ENCODE data around the gene AMZ1. TPM values are rescaled to one million over a fixed set of nuclear protein-coding genes. Genes with fewer than 3 reads are reported as not detected.
"Not testable (repeated sequence)": the region's sequence is repeated elsewhere in the genome, so short reads cannot be mapped to it uniquely, and the experiment has no call there.

The AMZ1 gene
- total RNA-seq, 2 experiments from 2014 or later, result 0.36 to 0.47 TPM

DNA sequence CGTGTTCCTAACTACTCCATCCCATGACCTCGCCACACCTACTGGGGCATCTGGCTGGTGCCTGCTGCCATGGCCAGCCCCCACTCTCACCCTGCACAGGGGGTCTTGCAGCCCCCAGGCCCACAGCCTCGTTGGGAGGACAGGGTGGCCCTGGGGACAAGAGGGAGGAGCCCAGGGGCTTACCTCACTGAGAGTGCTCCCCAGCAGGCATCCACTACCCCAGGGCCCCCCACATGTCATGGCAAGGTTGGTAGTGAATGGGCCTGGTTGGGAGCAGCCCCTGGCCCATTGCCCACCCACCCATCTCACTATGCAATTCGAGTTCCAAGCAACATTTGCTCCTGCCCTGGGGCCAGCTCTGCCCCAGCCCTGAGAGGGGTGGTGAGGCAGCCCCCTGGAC is 24.0 kb upstream of the AMZ1 start:
- intact Hi-C loops (cut with micrococcal nuclease), result no loop called here
- no peak overlapping the region for H3K4me3 Mint-ChIP-seq
- no peaks in the 10 kb centered on the region for H3K4me1 Mint-ChIP-seq (ENCODE audit: low read depth)
- DNase-seq, result no peak
- no peak overlapping the region for H3K27ac Mint-ChIP-seq
- H3K36me3 Mint-ChIP-seq (ENCODE audit: low read depth), result peaks cover 1% of the 10 kb centered on the region
- H3K27me3 Mint-ChIP-seq (ENCODE audit: low read depth), result no peaks in the 10 kb centered on the region
- H3K9me3 Mint-ChIP-seq, result no peaks in the 10 kb centered on the region
- CTCF ChIA-PET, result interaction anchor here (0.6 kb wide), 1 partner anchor 46 kb away, joined by 3 read pairs; no protein-coding TSS in a partner anchor

GRCh38 chr7:2665359-2665791 is 22.6 kb upstream of the AMZ1 start:
- H3K4me1 Mint-ChIP-seq (ENCODE audit: low read depth), result no peaks in the 10 kb centered on the region
- H3K4me3 Mint-ChIP-seq, result no peak overlapping the region
- no peaks in the 10 kb centered on the region for H3K9me3 Mint-ChIP-seq
- CTCF ChIA-PET, result interaction anchor here (0.6 kb wide), 1 partner anchor 72 kb away, joined by 4 read pairs; no protein-coding TSS in a partner anchor
- intact Hi-C loops (cut with micrococcal nuclease), result no loop called here
- DNase-seq, result no peak
- peaks cover 6% of the 10 kb centered on the region for H3K27me3 Mint-ChIP-seq (ENCODE audit: low read depth)
- no peak overlapping the region for H3K27ac Mint-ChIP-seq
- H3K36me3 Mint-ChIP-seq (ENCODE audit: low read depth), result peaks cover 1% of the 10 kb centered on the region

- Mint-ChIP-seq H3K27me3 (ENCODE audit: low read depth) (peaks cover 12% of the 10 kb centered on the region), H3K27ac (no peak overlapping the region), H3K9me3 (no peaks in the 10 kb centered on the region), H3K4me1 (ENCODE audit: low read depth) (peaks cover 5% of the 10 kb centered on the region), H3K36me3 (ENCODE audit: low read depth) (peaks cover 1% of the 10 kb centered on the region), H3K4me3 (no peak overlapping the region)
- intact Hi-C loops (cut with micrococcal nuclease), result no loop called here
- CTCF ChIA-PET, result no interaction called here
- DNase-seq, result no peak
Observed at GRCh38 chr7:2666155-2666554, 21.8 kb upstream of the AMZ1 start.

DNA sequence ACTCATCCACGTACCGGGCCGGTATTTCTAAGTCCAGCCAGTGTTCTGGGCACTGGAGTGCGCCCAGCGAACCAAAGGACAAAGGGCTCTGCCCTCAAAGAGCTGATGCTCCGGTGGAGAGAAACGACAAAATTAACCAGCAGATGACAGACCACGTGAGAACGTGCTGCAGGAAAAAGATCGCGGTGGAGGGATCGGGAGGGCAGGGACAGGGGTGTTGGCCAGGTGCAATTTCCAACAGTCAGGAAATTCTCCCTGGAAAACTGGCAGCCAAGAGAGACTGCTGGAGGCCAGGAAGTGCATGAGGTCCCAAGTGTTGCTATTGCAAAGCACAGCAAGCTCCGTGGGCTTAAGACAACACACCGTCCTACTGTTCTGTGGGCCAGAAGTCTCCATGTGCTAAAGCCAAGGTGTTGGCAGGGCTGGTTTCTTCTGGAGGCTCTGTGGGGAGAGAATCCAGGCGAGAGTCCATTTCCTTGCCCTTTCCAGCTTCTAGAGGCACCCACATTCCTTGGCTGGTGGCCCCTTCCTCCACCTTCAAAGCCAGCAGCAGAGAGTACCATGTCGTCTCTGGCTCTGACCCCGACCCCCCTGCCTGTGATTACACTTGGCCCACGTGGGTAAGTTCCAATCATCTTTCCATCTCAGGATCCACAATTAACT is 21.3 kb upstream of the AMZ1 start:
- intact Hi-C loops (cut with micrococcal nuclease), result no loop called here
- H3K9me3 Mint-ChIP-seq, result no peaks in the 10 kb centered on the region
- H3K4me3 Mint-ChIP-seq, result no peak overlapping the region
- H3K27me3 Mint-ChIP-seq (ENCODE audit: low read depth), result peaks cover 12% of the 10 kb centered on the region
- peaks cover 5% of the 10 kb centered on the region for H3K4me1 Mint-ChIP-seq (ENCODE audit: low read depth)
- DNase-seq, result no peak
- CTCF ChIA-PET, result no interaction called here
- H3K27ac Mint-ChIP-seq, result no peak overlapping the region
- peaks cover 1% of the 10 kb centered on the region for H3K36me3 Mint-ChIP-seq (ENCODE audit: low read depth)

DNA sequence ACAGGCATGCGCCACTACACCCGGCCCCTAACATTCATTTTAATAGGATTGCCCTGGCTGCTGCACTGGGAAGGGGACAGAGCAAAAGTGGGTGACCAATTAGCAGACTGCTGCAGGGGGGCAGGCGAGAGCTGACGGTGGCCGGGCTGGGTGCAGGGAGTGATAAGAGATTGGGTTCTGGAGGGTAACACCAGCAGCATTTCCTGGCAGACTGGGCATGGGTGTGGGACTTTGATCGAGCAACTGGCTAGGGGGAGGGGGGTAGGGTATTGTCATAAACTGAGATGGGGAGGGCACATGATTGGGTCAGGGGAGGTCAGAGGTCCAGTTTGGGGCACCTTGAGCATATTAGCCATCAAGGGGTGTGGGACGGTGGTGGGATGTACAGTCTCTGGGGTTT is 20.2 kb upstream of the AMZ1 start:
- peaks cover 5% of the 10 kb centered on the region for H3K4me1 Mint-ChIP-seq (ENCODE audit: low read depth)
- intact Hi-C loops (cut with micrococcal nuclease), result no loop called here
- no peaks in the 10 kb centered on the region for H3K9me3 Mint-ChIP-seq
- H3K36me3 Mint-ChIP-seq (ENCODE audit: low read depth), result no peaks in the 10 kb centered on the region
- peaks cover 12% of the 10 kb centered on the region for H3K27me3 Mint-ChIP-seq (ENCODE audit: low read depth)
- CTCF ChIA-PET, result interaction anchor here (0.6 to 1.9 kb wide), 2 partner anchors 12 to 41 kb away, joined by 5 to 9 read pairs; no protein-coding TSS in a partner anchor
- no peak for DNase-seq
- no peak overlapping the region for H3K4me3 Mint-ChIP-seq
- no peak overlapping the region for H3K27ac Mint-ChIP-seq

DNA sequence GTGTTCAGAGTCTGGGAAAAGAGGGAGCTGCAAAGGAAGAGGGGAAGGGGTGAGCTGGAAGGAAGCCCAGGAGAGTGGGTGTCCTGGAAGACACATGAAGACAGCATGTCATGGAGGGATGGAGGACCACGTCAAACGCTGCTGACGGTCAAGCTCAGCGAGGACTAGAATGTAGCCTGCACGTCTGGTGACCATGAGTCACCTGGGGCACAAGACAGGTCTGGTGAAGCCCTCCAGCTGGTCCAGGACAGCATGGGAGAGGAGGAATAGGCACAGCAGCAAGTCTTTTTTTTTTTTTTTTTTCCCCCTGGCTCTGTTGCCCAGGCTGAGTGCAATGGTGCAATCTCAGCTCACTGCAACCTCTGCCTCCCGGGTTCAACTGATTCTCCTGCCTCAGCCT is 19.6 kb upstream of the AMZ1 start:
- Mint-ChIP-seq H3K9me3 (no peaks in the 10 kb centered on the region), H3K4me3 (no peak overlapping the region), H3K27ac (no peak overlapping the region), H3K36me3 (ENCODE audit: low read depth) (no peaks in the 10 kb centered on the region), H3K27me3 (ENCODE audit: low read depth) (peaks cover 12% of the 10 kb centered on the region), H3K4me1 (ENCODE audit: low read depth) (peaks cover 5% of the 10 kb centered on the region)
- CTCF ChIA-PET, result interaction anchor here (0.6 to 1.9 kb wide), 3 partner anchors 11 to 46 kb away, joined by 4 to 9 read pairs (median 5); no protein-coding TSS in a partner anchor
- intact Hi-C loops (cut with micrococcal nuclease), result no loop called here
- DNase-seq, result no peak

DNA sequence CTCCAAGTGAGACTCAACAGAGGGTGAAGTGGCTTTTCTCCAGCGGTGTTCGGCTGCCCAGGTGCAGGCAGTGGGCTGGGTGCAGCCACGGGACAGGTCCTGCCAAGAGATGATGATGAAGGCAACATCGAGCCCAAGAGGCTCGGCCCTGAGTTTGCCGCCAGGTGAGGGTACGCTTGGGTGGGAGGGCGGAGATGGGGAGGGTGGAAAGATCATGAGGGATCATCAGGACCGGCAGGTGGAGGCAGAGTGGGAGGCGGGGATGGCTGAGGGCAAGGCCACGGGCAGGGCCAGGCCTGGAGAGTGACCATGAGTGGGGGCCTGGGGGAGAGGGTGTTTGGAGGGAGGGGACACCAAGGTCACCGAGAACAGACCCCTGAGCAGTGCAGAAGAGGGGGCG is 17.8 kb upstream of the AMZ1 start:
- intact Hi-C loops (cut with micrococcal nuclease), result loop anchor here (5.0 kb wide), 1 partner anchor 172 kb away; the partner anchor contains the start of gene GNA12
- Mint-ChIP-seq H3K4me3 (no peak overlapping the region), H3K27ac (no peak overlapping the region), H3K36me3 (ENCODE audit: low read depth) (no peaks in the 10 kb centered on the region), H3K9me3 (no peaks in the 10 kb centered on the region), H3K4me1 (ENCODE audit: low read depth) (peaks cover 5% of the 10 kb centered on the region), H3K27me3 (ENCODE audit: low read depth) (peaks cover 12% of the 10 kb centered on the region)
- DNase-seq, result no peak
- CTCF ChIA-PET, result interaction anchor here (0.6 to 4.4 kb wide), 11 partner anchors 11 to 218 kb away, joined by 3 to 54 read pairs (median 6); no protein-coding TSS in a partner anchor

DNA sequence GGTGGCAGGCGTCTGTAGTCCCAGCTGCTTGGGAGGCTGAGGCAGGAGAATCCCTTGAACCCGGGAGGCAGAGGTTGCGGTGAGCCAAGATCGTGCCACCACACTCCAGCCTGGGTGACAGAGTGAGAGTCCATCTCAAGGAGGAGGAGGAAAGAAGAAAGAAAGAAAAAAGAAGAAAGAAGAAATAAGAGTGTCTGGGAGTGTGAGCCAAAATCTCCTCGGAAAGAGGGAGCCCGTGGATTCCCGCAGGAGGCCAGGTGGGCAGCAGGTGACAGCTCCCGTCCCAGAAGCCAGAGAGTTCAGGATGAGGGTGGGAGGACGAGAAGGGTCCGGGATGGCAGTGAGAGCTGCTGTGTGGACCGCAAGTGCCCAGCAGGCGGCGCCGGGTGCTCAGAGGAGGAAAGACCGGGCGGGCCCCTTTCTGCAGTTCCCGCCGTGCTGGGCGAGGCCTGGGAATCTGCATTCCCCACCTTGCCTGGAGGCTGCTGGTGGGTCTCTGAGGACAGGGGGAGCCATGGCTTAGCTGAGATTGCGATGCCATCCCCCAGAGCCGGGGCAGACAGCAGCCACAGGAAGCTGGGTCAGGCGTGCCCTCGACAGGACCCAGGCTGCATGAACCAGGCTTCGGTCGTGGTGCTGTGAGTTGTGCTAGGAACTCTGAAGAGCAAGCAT is 17.1 kb upstream of the AMZ1 start:
- CTCF ChIA-PET, result interaction anchor here (0.8 to 4.4 kb wide), 13 partner anchors 10 to 219 kb away, joined by 3 to 54 read pairs (median 6); no protein-coding TSS in a partner anchor
- DNase-seq, result peak; percentile 81
- intact Hi-C loops (cut with micrococcal nuclease), result loop anchor here (1.0 to 5.0 kb wide), 3 partner anchors 38 to 171 kb away; partner anchors contain the start of gene GNA12
- H3K4me3 Mint-ChIP-seq, result no peak overlapping the region
- H3K36me3 Mint-ChIP-seq (ENCODE audit: low read depth), result no peaks in the 10 kb centered on the region
- H3K27ac Mint-ChIP-seq, result no peak overlapping the region
- H3K27me3 Mint-ChIP-seq (ENCODE audit: low read depth), result peaks cover 12% of the 10 kb centered on the region
- peaks cover 5% of the 10 kb centered on the region for H3K4me1 Mint-ChIP-seq (ENCODE audit: low read depth)
- no peaks in the 10 kb centered on the region for H3K9me3 Mint-ChIP-seq

- H3K27me3 Mint-ChIP-seq (ENCODE audit: low read depth), result peaks cover 12% of the 10 kb centered on the region
- CTCF ChIA-PET, result interaction anchor here (0.6 to 4.4 kb wide), 3 partner anchors 37 to 45 kb away, joined by 3 to 54 read pairs (median 3); no protein-coding TSS in a partner anchor
- not testable (repeated sequence) for H3K27ac Mint-ChIP-seq; H3K9me3 Mint-ChIP-seq; H3K4me3 Mint-ChIP-seq; H3K4me1 Mint-ChIP-seq (ENCODE audit: low read depth); H3K36me3 Mint-ChIP-seq (ENCODE audit: low read depth); DNase-seq
- intact Hi-C loops (cut with micrococcal nuclease), result loop anchor here (5.0 kb wide), 1 partner anchor 169 kb away; the partner anchor contains the start of gene GNA12
Observed at GRCh38 chr7:2673214-2673613, 14.8 kb upstream of the AMZ1 start.

DNA sequence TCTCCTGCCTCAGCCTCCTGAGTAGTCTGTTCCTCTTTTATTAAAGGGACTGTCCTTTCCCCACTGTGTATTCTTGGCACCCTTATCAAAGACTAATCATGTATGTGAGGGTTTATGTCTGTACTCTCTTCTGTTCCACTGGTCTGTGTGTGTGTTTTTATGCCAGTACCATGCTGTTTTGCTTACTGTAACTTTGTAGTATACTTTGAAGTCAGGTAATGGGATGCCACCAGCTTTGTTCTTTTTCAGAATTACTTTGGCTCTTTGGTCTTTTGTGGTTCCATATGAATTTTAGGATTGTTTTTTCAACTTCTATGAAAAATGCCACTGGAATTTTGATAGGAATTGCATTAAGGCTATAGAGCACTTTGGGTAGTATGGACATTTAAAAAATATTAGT is 14.1 kb upstream of the AMZ1 start:
- intact Hi-C loops (cut with micrococcal nuclease), result loop anchor here (5.0 kb wide), 1 partner anchor 168 kb away; the partner anchor contains the start of gene GNA12
- Mint-ChIP-seq H3K27me3 (ENCODE audit: low read depth) (peaks cover 12% of the 10 kb centered on the region), H3K4me1 (ENCODE audit: low read depth) (peaks cover 5% of the 10 kb centered on the region), H3K9me3 (no peaks in the 10 kb centered on the region), H3K27ac (no peak overlapping the region), H3K4me3 (no peak overlapping the region), H3K36me3 (ENCODE audit: low read depth) (no peaks in the 10 kb centered on the region)
- CTCF ChIA-PET, result interaction anchor here (0.6 to 4.4 kb wide), 3 partner anchors 36 to 45 kb away, joined by 3 to 54 read pairs (median 3); no protein-coding TSS in a partner anchor
- no peak for DNase-seq

DNA sequence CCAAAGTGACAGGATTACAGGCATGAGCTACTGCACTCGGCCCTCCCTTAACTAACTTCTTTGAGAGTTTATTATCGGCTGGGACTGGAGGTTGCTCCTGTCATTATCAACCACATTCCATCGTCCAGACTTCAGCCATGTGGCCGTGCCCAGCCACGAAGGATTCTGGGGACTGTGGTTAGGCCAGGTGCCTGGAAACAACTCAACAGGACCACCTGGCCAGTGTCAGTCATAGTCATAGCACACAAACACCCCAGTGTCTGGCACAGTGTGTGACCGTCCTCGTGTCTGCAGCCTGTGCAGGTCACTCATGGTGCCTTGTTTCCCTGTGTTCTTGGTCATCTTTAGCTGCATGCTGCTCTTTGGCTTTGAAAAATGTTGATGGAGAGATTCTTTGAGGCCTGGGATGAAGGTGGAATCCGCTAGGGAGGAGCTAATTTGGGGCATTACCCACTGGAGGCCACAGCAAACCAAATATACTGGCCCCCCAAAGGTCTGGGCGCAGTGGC is 12.7 kb upstream of the AMZ1 start:
- no peak overlapping the region for H3K4me3 Mint-ChIP-seq
- CTCF ChIA-PET, result interaction anchor here (0.9 to 1.3 kb wide), 3 partner anchors 34 to 206 kb away, joined by 3 read pairs; no protein-coding TSS in a partner anchor
- no peaks in the 10 kb centered on the region for H3K36me3 Mint-ChIP-seq (ENCODE audit: low read depth)
- peaks cover 5% of the 10 kb centered on the region for H3K4me1 Mint-ChIP-seq (ENCODE audit: low read depth)
- no peaks in the 10 kb centered on the region for H3K9me3 Mint-ChIP-seq
- no peak for DNase-seq
- no peak overlapping the region for H3K27ac Mint-ChIP-seq
- intact Hi-C loops (cut with micrococcal nuclease), result no loop called here
- peaks cover 6% of the 10 kb centered on the region for H3K27me3 Mint-ChIP-seq (ENCODE audit: low read depth)

DNA sequence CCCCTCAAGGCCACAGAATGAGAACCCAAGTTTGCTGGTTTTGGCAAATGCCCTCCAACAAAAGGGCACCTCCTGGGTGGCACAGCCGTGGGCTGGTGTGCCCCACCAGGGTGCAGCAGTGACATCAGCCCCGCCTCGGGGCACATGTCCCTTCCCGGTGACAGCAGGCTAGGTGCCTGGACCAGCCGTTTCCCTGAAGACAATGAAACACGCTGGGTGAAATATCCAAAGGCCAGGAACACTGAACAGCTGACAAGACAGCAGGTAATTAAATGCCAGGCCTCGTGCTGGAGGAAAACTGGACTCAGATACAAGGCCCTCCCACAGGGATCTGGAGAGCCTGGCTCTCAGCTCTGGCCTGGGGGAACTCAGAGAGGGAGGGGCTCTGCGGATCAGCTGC is 11.4 kb upstream of the AMZ1 start:
- H3K27ac Mint-ChIP-seq; DNase-seq; H3K36me3 Mint-ChIP-seq (ENCODE audit: low read depth); H3K4me1 Mint-ChIP-seq (ENCODE audit: low read depth); H3K27me3 Mint-ChIP-seq (ENCODE audit: low read depth); H3K4me3 Mint-ChIP-seq; H3K9me3 Mint-ChIP-seq; intact Hi-C loops (cut with micrococcal nuclease): not testable (repeated sequence)
- CTCF ChIA-PET, result interaction anchor here (1.0 kb wide), 1 partner anchor 33 kb away, joined by 3 read pairs; no protein-coding TSS in a partner anchor

Data from activated naive CD4-positive, alpha-beta T cell treated with anti-CD3 and anti-CD28 coated beads for 36 hours (primary cell).